Calu3 (cell line): ENCODE data around the gene CD79A. TPM values are rescaled to one million over a fixed set of nuclear protein-coding genes. Genes with fewer than 3 reads are reported as not detected.

Experiments used
- Bru-seq: library from RNA; stranded (reverse); fragments of 400-500 nt; gene quantifications from one replicate; lab custom pipeline; 2021; lab: Mats Ljungman, UMichigan
- BruChase-seq, 2 experiments: library from RNA; stranded (reverse); fragments of 400-500 nt; gene quantifications; one replicate each; lab custom pipeline; 2021; lab: Mats Ljungman, UMichigan
- BruUV-seq: library from RNA; stranded (reverse); fragments of 400-500 nt; replicated peaks from 2 replicates; lab custom pipeline; 2021; lab: Mats Ljungman, UMichigan
- CTCF ChIA-PET: fragments of 300-600 bp; sonication (Branson Sonifier 250); formaldehyde crosslinking; loops from one replicate; lab custom pipeline; 2022; ENCODE audit warnings: antibody characterized with exemption; lab: Charles Lee
- DNase-seq: peaks from one replicate; pipeline ENCODE4 v3.0.0; 2022
- H3K27ac Mint-ChIP-seq: one replicate; pipeline ENCODE4 v1.8.0; 2022; ENCODE audit warnings: mixed read lengths; ENCODE audit not compliant: unreplicated experiment
- H3K27me3 Mint-ChIP-seq: one replicate; pipeline ENCODE4 v1.8.0; 2022; ENCODE audit warnings: mixed read lengths; ENCODE audit not compliant: unreplicated experiment
- H3K36me3 Mint-ChIP-seq: one replicate; pipeline ENCODE4 v1.8.0; 2022; ENCODE audit warnings: mild to moderate bottlenecking, moderate library complexity, mixed read lengths; ENCODE audit not compliant: insufficient read depth, unreplicated experiment
- H3K4me1 Mint-ChIP-seq: one replicate; pipeline ENCODE4 v1.8.0; 2022; ENCODE audit warnings: mild to moderate bottlenecking, low read depth, mixed read lengths; ENCODE audit not compliant: unreplicated experiment
- H3K4me3 Mint-ChIP-seq: one replicate; pipeline ENCODE4 v1.8.0; 2022; ENCODE audit warnings: mild to moderate bottlenecking, low read depth, moderate library complexity, mixed read lengths; ENCODE audit not compliant: unreplicated experiment
- H3K9me3 Mint-ChIP-seq: one replicate; pipeline ENCODE4 v1.8.0; 2022; ENCODE audit warnings: low read depth, mixed read lengths; ENCODE audit not compliant: unreplicated experiment
- intact Hi-C: fragments of 100-400 bp; cut with micrococcal nuclease; formaldehyde crosslinking; loops from one replicate; pipeline ENCODE4 v1.10.0; 2022; ENCODE audit not compliant: unreplicated experiment
- long read RNA-seq: library from polyadenylated mRNA; stranded (forward); transcript quantifications from one replicate; pipeline ENCODE4 v2.0.0, GENCODE V29; 2022
- total RNA-seq: library from RNA; stranded (reverse); gene quantifications from 2 replicates; pipeline ENCODE4 v1.2.3, GENCODE V29; 2022
- TF ChIP-seq, protein P1 (sequence below): fragments of 200-600 bp; IDR thresholded peaks from one replicate; pipeline ENCODE4 v1.8.0; 2022; ENCODE audit warnings: antibody characterized with exemption; ENCODE audit not compliant: unreplicated experiment

Gene CD79A
- total RNA-seq (0.45 and 0.59 TPM in 2 replicates), Bru-seq, nascent RNA (not detected), BruChase-seq, experiment 1, labeled RNA remaining after a 6-hour chase (not detected), BruChase-seq, experiment 2, labeled RNA remaining after a 2-hour chase (percentile 18 among the genes with signal in this experiment)
- long read RNA-seq, partial matches to known transcripts = 0 of 1 reads
- long read RNA-seq, other reads (novel, unspliced or antisense) = 1 of 1 reads

DNA sequence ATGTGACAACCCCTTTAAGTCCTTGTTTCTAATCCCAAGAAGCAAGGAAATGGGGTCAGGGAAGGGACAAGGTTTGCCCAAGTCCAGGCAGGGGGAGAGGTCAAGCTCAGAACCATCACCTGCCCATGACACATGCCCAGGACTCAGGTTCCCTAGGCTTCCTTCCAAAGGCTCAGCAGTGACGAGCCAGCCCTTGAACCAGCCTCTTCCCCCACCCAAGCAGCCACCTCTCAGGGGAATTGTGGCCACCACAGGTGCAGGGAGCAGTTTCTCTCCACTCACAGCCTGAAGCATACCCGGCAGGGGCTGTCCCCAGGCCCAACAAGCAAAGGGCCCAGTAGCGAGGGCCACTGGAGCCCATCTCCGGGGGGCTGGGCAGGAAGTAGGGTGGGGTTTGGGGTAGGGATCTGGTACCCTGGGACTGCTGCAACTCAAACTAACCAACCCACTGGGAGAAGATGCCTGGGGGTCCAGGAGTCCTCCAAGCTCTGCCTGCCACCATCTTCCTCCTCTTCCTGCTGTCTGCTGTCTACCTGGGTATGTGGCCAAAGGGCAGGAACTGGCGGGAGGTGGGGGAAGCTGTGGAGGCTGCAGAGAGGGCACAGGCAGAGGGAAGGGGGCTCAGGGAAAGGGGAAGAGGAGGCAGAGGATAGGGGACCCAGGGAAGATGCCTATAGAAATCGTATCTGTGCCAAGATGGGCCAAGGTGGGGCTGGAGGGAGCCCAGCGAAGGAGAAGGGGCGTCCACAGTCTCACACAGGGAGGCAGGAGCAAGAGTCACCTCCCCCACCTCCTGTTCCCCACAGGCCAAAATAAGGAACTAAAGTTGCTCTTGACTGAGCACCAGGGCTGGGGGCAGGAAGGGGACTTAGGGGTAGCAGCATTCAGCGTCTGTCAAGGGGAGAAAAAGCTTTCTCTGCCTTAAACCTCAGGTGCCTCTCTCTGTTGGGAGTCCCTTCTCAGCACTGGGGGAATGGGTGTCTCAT is at the start of gene CD79A:
TSS of gene CD79A (plus strand) at position 433 of the 986 bp plus-strand sequence. CDS start at position 459, 26 bp downstream.
- DNase-seq = no peak
- BruUV-seq = no TSS peak
- Mint-ChIP-seq H3K4me3 (no peak within 1 kb of the TSS), H3K4me1 (peaks cover 13% of the 10 kb centered on the region), H3K9me3 (no peaks in the 10 kb centered on the region), H3K27me3 (peaks cover 6% of the 10 kb centered on the region), H3K27ac (no peak within 1 kb of the TSS), H3K36me3 (peaks cover 17% of the 10 kb centered on the region)
- intact Hi-C loops = no loop called here
- TF ChIP-seq, protein P1, sequence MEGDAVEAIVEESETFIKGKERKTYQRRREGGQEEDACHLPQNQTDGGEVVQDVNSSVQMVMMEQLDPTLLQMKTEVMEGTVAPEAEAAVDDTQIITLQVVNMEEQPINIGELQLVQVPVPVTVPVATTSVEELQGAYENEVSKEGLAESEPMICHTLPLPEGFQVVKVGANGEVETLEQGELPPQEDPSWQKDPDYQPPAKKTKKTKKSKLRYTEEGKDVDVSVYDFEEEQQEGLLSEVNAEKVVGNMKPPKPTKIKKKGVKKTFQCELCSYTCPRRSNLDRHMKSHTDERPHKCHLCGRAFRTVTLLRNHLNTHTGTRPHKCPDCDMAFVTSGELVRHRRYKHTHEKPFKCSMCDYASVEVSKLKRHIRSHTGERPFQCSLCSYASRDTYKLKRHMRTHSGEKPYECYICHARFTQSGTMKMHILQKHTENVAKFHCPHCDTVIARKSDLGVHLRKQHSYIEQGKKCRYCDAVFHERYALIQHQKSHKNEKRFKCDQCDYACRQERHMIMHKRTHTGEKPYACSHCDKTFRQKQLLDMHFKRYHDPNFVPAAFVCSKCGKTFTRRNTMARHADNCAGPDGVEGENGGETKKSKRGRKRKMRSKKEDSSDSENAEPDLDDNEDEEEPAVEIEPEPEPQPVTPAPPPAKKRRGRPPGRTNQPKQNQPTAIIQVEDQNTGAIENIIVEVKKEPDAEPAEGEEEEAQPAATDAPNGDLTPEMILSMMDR = no peak
- CTCF ChIA-PET = interaction anchor here (1.8 kb wide), 1 partner anchor 158 kb away, joined by 4 read pairs; no protein-coding TSS in a partner anchor

DNA sequence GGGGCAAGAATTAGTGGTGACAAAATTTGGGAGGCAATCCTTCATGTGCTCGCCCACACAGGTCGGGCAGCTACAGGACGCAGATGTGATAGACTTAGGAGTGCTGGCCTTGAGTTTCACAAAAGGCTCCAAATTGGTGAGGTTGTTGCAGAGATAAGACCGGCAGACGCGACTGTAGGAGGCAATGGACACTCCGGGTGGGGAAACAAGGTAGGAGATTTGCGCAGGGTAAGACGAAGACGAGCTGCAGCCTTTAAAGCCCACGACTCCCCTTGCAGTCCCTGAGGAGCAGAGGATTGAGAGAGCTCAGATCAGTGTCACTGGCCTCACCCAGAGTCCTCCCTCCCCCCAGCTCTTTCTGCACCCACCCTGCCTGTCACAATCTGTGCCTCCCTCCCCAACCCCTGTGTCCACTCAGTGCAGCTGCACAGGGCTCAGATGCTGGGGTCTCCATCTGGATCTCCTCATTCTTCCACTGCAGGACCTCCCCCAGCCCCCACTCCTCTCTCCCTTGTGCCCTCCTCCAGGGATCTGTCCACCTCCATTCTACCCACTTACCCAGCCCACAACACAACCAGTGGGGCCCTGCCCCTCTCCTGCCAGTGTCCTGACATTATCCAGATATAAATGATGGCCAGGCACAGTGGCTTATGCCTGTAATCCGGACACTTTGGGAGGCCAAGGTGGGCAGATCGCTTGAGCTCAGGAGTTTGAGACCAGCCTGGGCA is 38.9 kb upstream of the CD79A start:
- no peak for DNase-seq
- H3K9me3 Mint-ChIP-seq = no peaks in the 10 kb centered on the region
- H3K4me1 Mint-ChIP-seq = peaks cover under 1% of the 10 kb centered on the region
- no TSS peak for BruUV-seq
- peaks cover 76% of the 10 kb centered on the region for H3K27me3 Mint-ChIP-seq
- no peaks in the 10 kb centered on the region for H3K36me3 Mint-ChIP-seq
- no peak overlapping the region for H3K4me3 Mint-ChIP-seq
- H3K27ac Mint-ChIP-seq = no peak overlapping the region
- intact Hi-C loops = no loop called here
- CTCF ChIA-PET = interaction anchor here (0.9 kb wide), 1 partner anchor 14 kb away, joined by 3 read pairs; no protein-coding TSS in a partner anchor
- TF ChIP-seq, protein P1 = no peak

DNA sequence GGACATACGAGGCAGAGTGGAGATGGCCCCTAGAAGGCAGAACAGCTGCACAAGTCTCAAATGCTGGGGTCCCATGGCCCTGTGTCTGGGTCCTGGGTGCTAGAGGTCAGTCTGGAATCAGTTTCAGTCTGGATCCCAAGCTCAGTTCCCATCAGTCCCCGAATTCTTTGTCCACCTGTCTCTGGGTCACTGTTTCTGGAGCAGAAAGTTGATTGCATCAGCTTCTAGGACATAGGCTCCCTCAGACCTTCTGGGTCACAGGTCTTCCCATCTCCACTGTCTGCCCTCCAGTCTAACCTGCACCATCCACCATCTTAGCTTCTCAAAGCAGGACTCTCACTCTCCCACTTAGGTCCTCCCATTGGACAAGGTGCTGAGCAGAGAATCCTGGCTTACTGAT is 37.9 kb upstream of the CD79A start:
- CTCF ChIA-PET = interaction anchor here (0.7 kb wide), 1 partner anchor 467 kb away, joined by 3 read pairs; no protein-coding TSS in a partner anchor
- no peak overlapping the region for H3K27ac Mint-ChIP-seq

More for the DNA sequence above, 37.9 kb upstream of the CD79A start:
- TF ChIP-seq, protein P1 = no peak
- Mint-ChIP-seq H3K4me3 (no peak overlapping the region), H3K9me3 (peaks cover 2% of the 10 kb centered on the region), H3K27me3 (peaks cover 83% of the 10 kb centered on the region), H3K36me3 (no peaks in the 10 kb centered on the region), H3K4me1 (peaks cover 6% of the 10 kb centered on the region)
- intact Hi-C loops = no loop called here
- DNase-seq = no peak
- BruUV-seq = no TSS peak
